Prostate gland (tissue), 2 donors: Measurements from ENCODE around the gene MLPH.

ENCODE experiments used
- POLR2A ChIP-seq: fragments of 450-650 bp; IDR thresholded peaks from one replicate; pipeline ENCODE4 v1.6.1; 2016; ENCODE audit warnings: antibody characterized with exemption, mild to moderate bottlenecking
- POLR2AphosphoS5 ChIP-seq: sonication (generic); formaldehyde crosslinking; IDR thresholded peaks from one replicate; pipeline ENCODE4 v1.6.1; 2017; ENCODE audit warnings: antibody characterized with exemption
- TF ChIP-seq, protein P1 (sequence below), 4 experiments: fragments of 200-600 bp in 2 of 4; fragments of 450-650 bp in 2 of 4; sonication (generic) in 2 of 4; IDR thresholded peaks; 1 replicate in 3 of 4; 2 replicates in 1 of 4; pipeline ENCODE4 v1.5.1; 2016 to 2019; ENCODE audit warnings: antibody characterized with exemption in 4 of 4, mild to moderate bottlenecking in 2 of 4, moderate library complexity in 2 of 4

GRCh38 chr2:237533668-237534161, 46.7 kb downstream of the MLPH start:
- TF ChIP-seq POLR2A, result no peak
- TF ChIP-seq, protein P1, sequence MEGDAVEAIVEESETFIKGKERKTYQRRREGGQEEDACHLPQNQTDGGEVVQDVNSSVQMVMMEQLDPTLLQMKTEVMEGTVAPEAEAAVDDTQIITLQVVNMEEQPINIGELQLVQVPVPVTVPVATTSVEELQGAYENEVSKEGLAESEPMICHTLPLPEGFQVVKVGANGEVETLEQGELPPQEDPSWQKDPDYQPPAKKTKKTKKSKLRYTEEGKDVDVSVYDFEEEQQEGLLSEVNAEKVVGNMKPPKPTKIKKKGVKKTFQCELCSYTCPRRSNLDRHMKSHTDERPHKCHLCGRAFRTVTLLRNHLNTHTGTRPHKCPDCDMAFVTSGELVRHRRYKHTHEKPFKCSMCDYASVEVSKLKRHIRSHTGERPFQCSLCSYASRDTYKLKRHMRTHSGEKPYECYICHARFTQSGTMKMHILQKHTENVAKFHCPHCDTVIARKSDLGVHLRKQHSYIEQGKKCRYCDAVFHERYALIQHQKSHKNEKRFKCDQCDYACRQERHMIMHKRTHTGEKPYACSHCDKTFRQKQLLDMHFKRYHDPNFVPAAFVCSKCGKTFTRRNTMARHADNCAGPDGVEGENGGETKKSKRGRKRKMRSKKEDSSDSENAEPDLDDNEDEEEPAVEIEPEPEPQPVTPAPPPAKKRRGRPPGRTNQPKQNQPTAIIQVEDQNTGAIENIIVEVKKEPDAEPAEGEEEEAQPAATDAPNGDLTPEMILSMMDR (IDR thresholded peaks at IDR 0.05), result no peak
- TF ChIP-seq POLR2AphosphoS5, result no peak
